ENCODE measurements around the gene NEK10. TPM values are rescaled to one million over a fixed set of nuclear protein-coding genes. Genes with fewer than 3 reads are reported as not detected.

The NEK10 gene
- total and polyA plus RNA-seq, 2 of the 4 experiments (the other 2 are of a cell fraction), result 2.2 to 6.6 TPM

DNA sequence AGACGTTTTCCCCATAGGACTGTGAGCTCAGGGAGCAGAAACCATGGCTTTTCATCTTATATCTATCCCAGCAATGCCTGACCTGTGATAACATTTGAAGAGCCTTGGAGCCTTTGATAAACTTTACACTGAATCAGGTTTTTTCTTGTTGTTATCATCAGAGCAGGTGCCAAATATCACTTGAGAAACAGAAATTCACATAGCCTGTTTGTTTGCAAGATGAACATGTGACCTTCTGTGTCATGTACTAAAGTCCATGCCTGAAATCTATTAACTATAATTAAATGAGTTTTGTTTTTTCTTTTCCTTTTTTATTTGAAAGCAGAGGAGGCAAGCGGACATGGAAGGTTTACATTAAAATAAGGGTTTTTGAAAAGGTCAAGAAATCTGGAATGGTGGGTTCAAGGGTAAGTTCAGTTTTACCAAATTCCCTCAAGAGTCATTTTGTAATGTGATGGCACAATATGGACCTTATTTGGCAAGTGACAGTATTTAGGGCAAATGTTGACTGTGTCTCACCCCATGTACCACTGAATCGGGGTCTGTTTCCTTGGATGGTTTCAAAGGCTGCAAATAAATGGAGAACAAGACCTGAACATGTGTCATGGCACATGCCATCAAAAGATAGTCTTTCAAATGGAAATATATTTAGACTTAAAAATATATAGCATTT lies 90.7 kb downstream of the NEK10 start:
- ATAC-seq (ENCODE audit: low read depth) (no peak), DNase-seq (no peak)
- H3K36me3 ChIP-seq (ENCODE audit: control insufficient read depth, insufficient read depth, low read length), result no peaks in the 10 kb centered on the region
- no peak overlapping the region for H3K4me2 ChIP-seq (ENCODE audit: low read depth, low read length)
- H3K14ac ChIP-seq (replicated peaks; ENCODE audit: low read depth, low read length), result no peak overlapping the region
- BruUV-seq (replicated peaks), result no TSS peak
- dilution Hi-C loops (cut with HindIII; ENCODE audit: low sequenced_read_pairs, unreplicated experiment) (no loop called here), in situ Hi-C loops (cut with MboI; ENCODE audit: low sequenced_read_pairs) (no loop called here), intact Hi-C loops (cut with micrococcal nuclease) (loop anchor here (1.0 to 10.0 kb wide), 2 partner anchors 144 to 1434 kb away; no protein-coding TSS in a partner anchor)
- no peak overlapping the region for H3K56ac ChIP-seq (ENCODE audit: extremely low read depth, insufficient read depth, low read length)
- ChIA-PET POLR2A (ENCODE audit: unreplicated experiment) (no interaction called here), CTCF (interaction anchor here (1.0 to 1.5 kb wide), 4 partner anchors 11 to 171 kb away, joined by 3 to 5 read pairs (median 3); no protein-coding TSS in a partner anchor)
- no peak overlapping the region for H2BK20ac ChIP-seq (ENCODE audit: low read depth, low read length)
- H4K8ac ChIP-seq (ENCODE audit: low read depth in 2 of 2, low read length in 2 of 2), result no peak overlapping the region
- H2AK5ac ChIP-seq (ENCODE audit: low read depth, low read length), result no peak overlapping the region
- H2AFZ ChIP-seq (replicated peaks; ENCODE audit: low read length, poor library complexity), result no peak overlapping the region
- H2AK9ac ChIP-seq (replicated peaks; ENCODE audit: low read depth, low read length, poor library complexity), result no peak overlapping the region
- H2BK5ac ChIP-seq (ENCODE audit: low read depth, low read length, poor library complexity, severe bottlenecking), result no peak overlapping the region
- H2BK120ac ChIP-seq (ENCODE audit: low read depth, low read length), result no peak overlapping the region
- H3K4me1 ChIP-seq (ENCODE audit: control insufficient read depth, insufficient read depth, low read length), result no peaks in the 10 kb centered on the region
- no peaks in the 10 kb centered on the region for H3K9me1 ChIP-seq (ENCODE audit: insufficient read depth, low read length)
- TF ChIP-seq BHLHE40 (IDR thresholded peaks at IDR 0.05; ENCODE audit: low read depth, low read length) (no peak), SMC3 (IDR thresholded peaks at IDR 0.05; ENCODE audit: low read depth, low read length) (no peak), CEBPB (IDR thresholded peaks at IDR 0.05; ENCODE audit: low read depth, low read length) (no peak), MXI1 (IDR thresholded peaks at IDR 0.05; ENCODE audit: borderline replicate concordance, low read depth, low read length) (no peak), FOS (IDR thresholded peaks at IDR 0.05; ENCODE audit: low read depth, low read length) (no peak), MAFK (IDR thresholded peaks at IDR 0.05; ENCODE audit: low read depth, low read length) (no peak), MAZ (IDR thresholded peaks at IDR 0.05; ENCODE audit: borderline replicate concordance, low read depth, low read length) (no peak), POLR2A (IDR thresholded peaks at IDR 0.05; ENCODE audit: low read depth, low read length) (no peak), RCOR1 (IDR thresholded peaks at IDR 0.05; ENCODE audit: insufficient replicate concordance, low read length) (no peak), RAD21 (IDR thresholded peaks at IDR 0.05; ENCODE audit: low read length) (no peak), CHD1 (IDR thresholded peaks at IDR 0.05; ENCODE audit: low read depth, low read length) (no peak), NFE2L2 (IDR thresholded peaks at IDR 0.05; ENCODE audit: low read depth, low read length) (no peak), RFX5 (IDR thresholded peaks at IDR 0.05; ENCODE audit: low read depth, low read length) (no peak)
- TF ChIP-seq, protein P1, sequence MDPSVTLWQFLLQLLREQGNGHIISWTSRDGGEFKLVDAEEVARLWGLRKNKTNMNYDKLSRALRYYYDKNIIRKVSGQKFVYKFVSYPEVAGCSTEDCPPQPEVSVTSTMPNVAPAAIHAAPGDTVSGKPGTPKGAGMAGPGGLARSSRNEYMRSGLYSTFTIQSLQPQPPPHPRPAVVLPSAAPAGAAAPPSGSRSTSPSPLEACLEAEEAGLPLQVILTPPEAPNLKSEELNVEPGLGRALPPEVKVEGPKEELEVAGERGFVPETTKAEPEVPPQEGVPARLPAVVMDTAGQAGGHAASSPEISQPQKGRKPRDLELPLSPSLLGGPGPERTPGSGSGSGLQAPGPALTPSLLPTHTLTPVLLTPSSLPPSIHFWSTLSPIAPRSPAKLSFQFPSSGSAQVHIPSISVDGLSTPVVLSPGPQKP (IDR thresholded peaks at IDR 0.05; ENCODE audit: borderline replicate concordance, low read depth, low read length), result no peak
- TF ChIP-seq, protein P2, sequence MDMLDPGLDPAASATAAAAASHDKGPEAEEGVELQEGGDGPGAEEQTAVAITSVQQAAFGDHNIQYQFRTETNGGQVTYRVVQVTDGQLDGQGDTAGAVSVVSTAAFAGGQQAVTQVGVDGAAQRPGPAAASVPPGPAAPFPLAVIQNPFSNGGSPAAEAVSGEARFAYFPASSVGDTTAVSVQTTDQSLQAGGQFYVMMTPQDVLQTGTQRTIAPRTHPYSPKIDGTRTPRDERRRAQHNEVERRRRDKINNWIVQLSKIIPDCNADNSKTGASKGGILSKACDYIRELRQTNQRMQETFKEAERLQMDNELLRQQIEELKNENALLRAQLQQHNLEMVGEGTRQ (IDR thresholded peaks at IDR 0.05; ENCODE audit: low read depth, low read length), result no peak
- TF ChIP-seq, protein P3, sequence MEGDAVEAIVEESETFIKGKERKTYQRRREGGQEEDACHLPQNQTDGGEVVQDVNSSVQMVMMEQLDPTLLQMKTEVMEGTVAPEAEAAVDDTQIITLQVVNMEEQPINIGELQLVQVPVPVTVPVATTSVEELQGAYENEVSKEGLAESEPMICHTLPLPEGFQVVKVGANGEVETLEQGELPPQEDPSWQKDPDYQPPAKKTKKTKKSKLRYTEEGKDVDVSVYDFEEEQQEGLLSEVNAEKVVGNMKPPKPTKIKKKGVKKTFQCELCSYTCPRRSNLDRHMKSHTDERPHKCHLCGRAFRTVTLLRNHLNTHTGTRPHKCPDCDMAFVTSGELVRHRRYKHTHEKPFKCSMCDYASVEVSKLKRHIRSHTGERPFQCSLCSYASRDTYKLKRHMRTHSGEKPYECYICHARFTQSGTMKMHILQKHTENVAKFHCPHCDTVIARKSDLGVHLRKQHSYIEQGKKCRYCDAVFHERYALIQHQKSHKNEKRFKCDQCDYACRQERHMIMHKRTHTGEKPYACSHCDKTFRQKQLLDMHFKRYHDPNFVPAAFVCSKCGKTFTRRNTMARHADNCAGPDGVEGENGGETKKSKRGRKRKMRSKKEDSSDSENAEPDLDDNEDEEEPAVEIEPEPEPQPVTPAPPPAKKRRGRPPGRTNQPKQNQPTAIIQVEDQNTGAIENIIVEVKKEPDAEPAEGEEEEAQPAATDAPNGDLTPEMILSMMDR (conservative IDR thresholded peaks at IDR 0.05; ENCODE audit: low read depth, low read length), result no peak
- H4K20me1 ChIP-seq (ENCODE audit: insufficient read depth, low read length), result no peaks in the 10 kb centered on the region
- H3K23ac ChIP-seq (ENCODE audit: low read depth, low read length), result no peak overlapping the region
- no peaks in the 10 kb centered on the region for H3K27me3 ChIP-seq (ENCODE audit: control insufficient read depth, insufficient read depth, low read length)
- no peak overlapping the region for H2BK15ac ChIP-seq (ENCODE audit: low read depth, low read length)
- WGBS, 2 experiments (ENCODE audit: extremely low coverage in 2 of 2, insufficient read length in 1 of 2), result no CpG with 5 or more reads among the region's 3 CpGs
- no peaks in the 10 kb centered on the region for H3K9me3 ChIP-seq (ENCODE audit: control insufficient read depth, insufficient read depth, low read length)
- H4K5ac ChIP-seq (ENCODE audit: low read depth, low read length), result no peak overlapping the region
- no peak overlapping the region for H3K27ac ChIP-seq (ENCODE audit: insufficient read depth, low read length)
- H3K4ac ChIP-seq (ENCODE audit: low read depth, low read length), result no peak overlapping the region
- H3K4me3 ChIP-seq (ENCODE audit: insufficient read depth, low read depth, low read length), result no peak overlapping the region
- H3K79me1 ChIP-seq (ENCODE audit: low read depth in 1 of 2, low read length in 2 of 2), result no peaks in the 10 kb centered on the region
- H4K91ac ChIP-seq (ENCODE audit: insufficient read depth, low read depth, low read length), result no peak overlapping the region
- H3K9ac ChIP-seq (ENCODE audit: low read depth, low read length), result no peak overlapping the region
- no peak overlapping the region for H3K18ac ChIP-seq (ENCODE audit: low read depth, low read length)
